ENCODE results near the gene TEX36. TPM values are rescaled to one million over a fixed set of nuclear protein-coding genes. Genes with fewer than 3 reads are reported as not detected.
"Not testable (repeated sequence)": the region's sequence is repeated elsewhere in the genome, so short reads cannot be mapped to it uniquely, and the experiment has no call there.

The TEX36 gene
- not detected for total RNA-seq
- total RNA-seq, result 0 reads per million in 2 donors

- Mint-ChIP-seq H3K4me1 (no peaks in the 10 kb centered on the region), H3K36me3 (ENCODE audit: low read depth) (peaks cover 2% of the 10 kb centered on the region), H3K27me3 (peaks cover 45% of the 10 kb centered on the region), H3K4me3 (no peak within 1 kb of the TSS), H3K27ac (no peak within 1 kb of the TSS)
- ATAC-seq, result no peak
- H3K9me3 ChIP-seq (ENCODE audit: control insufficient read depth, low read length, poor library complexity, severe bottlenecking), result no peaks in the 10 kb centered on the region
- no peak for DNase-seq
Measured at GRCh38 chr10:125683063-125683462, at the start of gene TEX36. TSS of gene TEX36 (minus strand) at chr10:125683163. CDS start at chr10:125682989, 174 bp downstream.

- DNase-seq (no peak), ATAC-seq (no peak)
- Mint-ChIP-seq H3K4me3 (no peak overlapping the region), H3K36me3 (ENCODE audit: low read depth) (peaks cover 20% of the 10 kb centered on the region), H3K27ac (no peak overlapping the region), H3K27me3 (no peaks in the 10 kb centered on the region), H3K4me1 (peaks cover 19% of the 10 kb centered on the region)
- H3K9me3 ChIP-seq (ENCODE audit: control insufficient read depth, low read length, poor library complexity, severe bottlenecking), result no peaks in the 10 kb centered on the region
Measured at GRCh38 chr10:125727436-125727835, 44.5 kb upstream of the TEX36 start.

GRCh38 chr10:125726914-125727313 is 44.0 kb upstream of the TEX36 start:
- Mint-ChIP-seq H3K27me3 (no peaks in the 10 kb centered on the region), H3K36me3 (ENCODE audit: low read depth) (peaks cover 14% of the 10 kb centered on the region)
- no peak for DNase-seq

GRCh38 chr10:125722811-125723210 is 39.8 kb upstream of the TEX36 start:
- no peaks in the 10 kb centered on the region for H3K27me3 Mint-ChIP-seq
- peaks cover 13% of the 10 kb centered on the region for H3K36me3 Mint-ChIP-seq (ENCODE audit: low read depth)
- ATAC-seq, result no peak
- no peaks in the 10 kb centered on the region for H3K9me3 ChIP-seq (ENCODE audit: control insufficient read depth, low read length, poor library complexity, severe bottlenecking)
- H3K4me3 Mint-ChIP-seq, result no peak overlapping the region
- no peak for DNase-seq
- H3K27ac Mint-ChIP-seq, result no peak overlapping the region
- peaks cover 18% of the 10 kb centered on the region for H3K4me1 Mint-ChIP-seq

More at GRCh38 chr10:125726914-125727313, 44.0 kb upstream of the TEX36 start:
- Mint-ChIP-seq H3K4me1 (peaks cover 14% of the 10 kb centered on the region), H3K27ac (no peak overlapping the region), H3K4me3 (no peak overlapping the region)
- H3K9me3 ChIP-seq (ENCODE audit: control insufficient read depth, low read length, poor library complexity, severe bottlenecking), result no peaks in the 10 kb centered on the region
- no peak for ATAC-seq

GRCh38 chr10:125721035-125721434 is 38.1 kb upstream of the TEX36 start:
- no peak for ATAC-seq

GRCh38 chr10:125720002-125720382 is 37.0 kb upstream of the TEX36 start:
- Mint-ChIP-seq H3K27me3 (no peaks in the 10 kb centered on the region), H3K27ac (peak overlapping the region; percentile 95), H3K4me1 (peaks cover 16% of the 10 kb centered on the region), H3K4me3 (peak overlapping the region; percentile 95), H3K36me3 (ENCODE audit: low read depth) (peaks cover 11% of the 10 kb centered on the region)
- H3K9me3 ChIP-seq (ENCODE audit: control insufficient read depth, low read length, poor library complexity, severe bottlenecking), result no peaks in the 10 kb centered on the region
- no peak for ATAC-seq
- no peak for DNase-seq

More at GRCh38 chr10:125721035-125721434, 38.1 kb upstream of the TEX36 start:
- H3K9me3 ChIP-seq (ENCODE audit: control insufficient read depth, low read length, poor library complexity, severe bottlenecking), result no peaks in the 10 kb centered on the region
- Mint-ChIP-seq H3K27ac (no peak overlapping the region), H3K36me3 (ENCODE audit: low read depth) (peaks cover 11% of the 10 kb centered on the region), H3K4me3 (no peak overlapping the region), H3K4me1 (peaks cover 16% of the 10 kb centered on the region), H3K27me3 (no peaks in the 10 kb centered on the region)
- DNase-seq, result no peak

GRCh38 chr10:125719173-125720001 is 36.4 kb upstream of the TEX36 start, which contains the start of gene EDRF1:
TSS of gene EDRF1 (plus strand) at chr10:125719709. CDS start at chr10:125719808, 99 bp downstream.
- ATAC-seq (peak; percentile 96), DNase-seq (peak; percentile 97 to 99 (median 99))
- Mint-ChIP-seq H3K4me3 (peak within 1 kb of the TSS; percentile 95), H3K27ac (peak within 1 kb of the TSS; percentile 95), H3K27me3 (no peaks in the 10 kb centered on the region), H3K4me1 (peaks cover 13% of the 10 kb centered on the region), H3K36me3 (ENCODE audit: low read depth) (peaks cover 8% of the 10 kb centered on the region)
- H3K9me3 ChIP-seq (ENCODE audit: control insufficient read depth, low read length, poor library complexity, severe bottlenecking), result no peaks in the 10 kb centered on the region

GRCh38 chr10:125714728-125715127 is 31.8 kb upstream of the TEX36 start:
- DNase-seq; H3K36me3 Mint-ChIP-seq (ENCODE audit: low read depth); H3K27me3 Mint-ChIP-seq; ATAC-seq; H3K4me3 Mint-ChIP-seq; H3K4me1 Mint-ChIP-seq; H3K27ac Mint-ChIP-seq: not testable (repeated sequence)
- peaks cover 13% of the 10 kb centered on the region for H3K9me3 ChIP-seq (ENCODE audit: control insufficient read depth, low read length, poor library complexity, severe bottlenecking)

GRCh38 chr10:125711110-125711750 is 28.3 kb upstream of the TEX36 start:
- DNase-seq (no peak), ATAC-seq (no peak)
- no peak overlapping the region for H3K4me3 Mint-ChIP-seq
- no peaks in the 10 kb centered on the region for H3K27me3 Mint-ChIP-seq
- no peaks in the 10 kb centered on the region for H3K4me1 Mint-ChIP-seq
- no peak overlapping the region for H3K27ac Mint-ChIP-seq
- H3K36me3 Mint-ChIP-seq (ENCODE audit: low read depth), result peaks cover 2% of the 10 kb centered on the region
- peaks cover 13% of the 10 kb centered on the region for H3K9me3 ChIP-seq (ENCODE audit: control insufficient read depth, low read length, poor library complexity, severe bottlenecking)

- Mint-ChIP-seq H3K27ac (no peak overlapping the region), H3K36me3 (ENCODE audit: low read depth) (peaks cover 2% of the 10 kb centered on the region), H3K4me1 (no peaks in the 10 kb centered on the region), H3K4me3 (no peak overlapping the region), H3K27me3 (no peaks in the 10 kb centered on the region)
- H3K9me3 ChIP-seq (ENCODE audit: control insufficient read depth, low read length, poor library complexity, severe bottlenecking), result peaks cover 13% of the 10 kb centered on the region
- no peak for DNase-seq
- ATAC-seq, result no peak
Measured at GRCh38 chr10:125709553-125710474, 26.9 kb upstream of the TEX36 start.

- Mint-ChIP-seq H3K27me3 (peaks cover 2% of the 10 kb centered on the region), H3K4me1 (no peaks in the 10 kb centered on the region), H3K4me3 (no peak overlapping the region), H3K36me3 (ENCODE audit: low read depth) (peaks cover 2% of the 10 kb centered on the region), H3K27ac (no peak overlapping the region)
- H3K9me3 ChIP-seq (ENCODE audit: control insufficient read depth, low read length, poor library complexity, severe bottlenecking), result peaks cover 12% of the 10 kb centered on the region
- DNase-seq (no peak), ATAC-seq (no peak)
Measured at GRCh38 chr10:125708971-125709503, 26.1 kb upstream of the TEX36 start.

- no peak for ATAC-seq
- peaks cover 7% of the 10 kb centered on the region for H3K9me3 ChIP-seq (ENCODE audit: control insufficient read depth, low read length, poor library complexity, severe bottlenecking)
- DNase-seq, result no peak
- Mint-ChIP-seq H3K27ac (no peak overlapping the region), H3K4me3 (no peak overlapping the region), H3K4me1 (no peaks in the 10 kb centered on the region), H3K36me3 (ENCODE audit: low read depth) (peaks cover 2% of the 10 kb centered on the region), H3K27me3 (peaks cover 4% of the 10 kb centered on the region)
Measured at GRCh38 chr10:125707541-125708468, 24.8 kb upstream of the TEX36 start.

All from T-helper 17 cell (primary cell).